Measurements from ENCODE around the gene PRSS21.
A peak's percentile ranks its signal among the peaks of the same experiment; 100 is the strongest.

PRSS21 gene

DNA sequence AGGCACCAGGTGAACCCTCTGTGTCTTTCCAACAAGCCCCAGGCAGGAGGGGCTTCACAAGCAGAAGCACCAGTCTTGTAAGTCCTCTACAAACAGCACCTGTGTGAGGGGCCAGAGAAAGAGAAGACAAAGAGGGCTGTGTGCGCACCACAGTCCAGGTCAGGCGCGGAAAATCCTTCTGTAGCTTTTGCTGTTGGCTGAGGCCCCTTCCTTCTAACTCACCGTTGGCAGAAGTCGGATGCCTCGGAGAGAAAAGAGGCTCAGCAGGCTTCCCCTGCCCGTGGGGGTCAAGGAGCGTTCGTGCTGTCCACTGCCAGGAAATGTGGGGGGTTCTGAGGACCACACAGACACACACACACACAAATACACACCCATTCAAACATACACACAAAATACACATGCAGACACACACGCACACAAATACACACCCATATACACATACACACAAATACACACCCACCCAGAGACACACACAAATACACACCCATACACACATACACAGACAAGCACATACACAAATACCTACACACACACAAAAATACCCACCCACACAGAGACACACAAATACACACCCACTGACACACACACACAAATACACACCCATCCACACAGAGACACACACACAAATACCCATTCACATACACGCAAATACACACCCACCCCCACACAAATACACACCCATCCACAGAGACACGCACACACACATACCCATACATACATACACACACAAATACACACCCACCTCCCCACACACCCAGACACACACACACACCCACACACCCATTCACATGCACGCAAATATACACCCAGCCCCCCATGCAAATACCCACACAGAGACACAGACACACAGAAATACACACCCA lies 19.8 kb downstream of the PRSS21 start:
- H3K4me3 ChIP-seq (ENCODE audit: low read depth, low read length): no peak overlapping the region
- TF ChIP-seq, protein P1, sequence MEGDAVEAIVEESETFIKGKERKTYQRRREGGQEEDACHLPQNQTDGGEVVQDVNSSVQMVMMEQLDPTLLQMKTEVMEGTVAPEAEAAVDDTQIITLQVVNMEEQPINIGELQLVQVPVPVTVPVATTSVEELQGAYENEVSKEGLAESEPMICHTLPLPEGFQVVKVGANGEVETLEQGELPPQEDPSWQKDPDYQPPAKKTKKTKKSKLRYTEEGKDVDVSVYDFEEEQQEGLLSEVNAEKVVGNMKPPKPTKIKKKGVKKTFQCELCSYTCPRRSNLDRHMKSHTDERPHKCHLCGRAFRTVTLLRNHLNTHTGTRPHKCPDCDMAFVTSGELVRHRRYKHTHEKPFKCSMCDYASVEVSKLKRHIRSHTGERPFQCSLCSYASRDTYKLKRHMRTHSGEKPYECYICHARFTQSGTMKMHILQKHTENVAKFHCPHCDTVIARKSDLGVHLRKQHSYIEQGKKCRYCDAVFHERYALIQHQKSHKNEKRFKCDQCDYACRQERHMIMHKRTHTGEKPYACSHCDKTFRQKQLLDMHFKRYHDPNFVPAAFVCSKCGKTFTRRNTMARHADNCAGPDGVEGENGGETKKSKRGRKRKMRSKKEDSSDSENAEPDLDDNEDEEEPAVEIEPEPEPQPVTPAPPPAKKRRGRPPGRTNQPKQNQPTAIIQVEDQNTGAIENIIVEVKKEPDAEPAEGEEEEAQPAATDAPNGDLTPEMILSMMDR (IDR thresholded peaks at IDR 0.05; ENCODE audit: control insufficient read depth, extremely low read depth, insufficient read depth): no peak
- DNase-seq (ENCODE audit: low read depth): no peak

DNA sequence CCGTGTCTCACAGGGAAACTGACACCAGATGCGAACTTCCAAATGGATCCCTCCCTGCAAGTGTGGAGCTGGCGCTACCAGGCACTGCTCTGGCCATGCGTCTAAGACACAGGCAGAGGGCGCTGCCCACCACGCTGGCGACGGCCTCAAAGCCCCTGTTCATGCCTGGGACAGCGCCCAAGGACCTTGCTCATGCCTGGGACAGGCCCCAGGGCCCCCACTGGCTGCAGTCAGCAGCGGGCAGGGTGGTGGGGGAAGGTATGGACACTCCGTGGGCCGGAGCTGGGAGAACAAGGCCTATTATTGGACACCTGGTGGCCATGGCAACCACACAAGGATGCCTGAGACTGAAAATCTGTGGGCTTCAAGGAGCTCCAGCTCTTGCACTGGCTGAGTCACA lies 21.9 kb downstream of the PRSS21 start:
- no peak overlapping the region for H3K4me3 ChIP-seq (ENCODE audit: low read depth, low read length)
- TF ChIP-seq, protein P1 (IDR thresholded peaks at IDR 0.05; ENCODE audit: control insufficient read depth, extremely low read depth, insufficient read depth): 0 out of 2 replicates have a peak, but pooled peaks have one; percentile 21
- no peak for DNase-seq (ENCODE audit: low read depth)

DNA sequence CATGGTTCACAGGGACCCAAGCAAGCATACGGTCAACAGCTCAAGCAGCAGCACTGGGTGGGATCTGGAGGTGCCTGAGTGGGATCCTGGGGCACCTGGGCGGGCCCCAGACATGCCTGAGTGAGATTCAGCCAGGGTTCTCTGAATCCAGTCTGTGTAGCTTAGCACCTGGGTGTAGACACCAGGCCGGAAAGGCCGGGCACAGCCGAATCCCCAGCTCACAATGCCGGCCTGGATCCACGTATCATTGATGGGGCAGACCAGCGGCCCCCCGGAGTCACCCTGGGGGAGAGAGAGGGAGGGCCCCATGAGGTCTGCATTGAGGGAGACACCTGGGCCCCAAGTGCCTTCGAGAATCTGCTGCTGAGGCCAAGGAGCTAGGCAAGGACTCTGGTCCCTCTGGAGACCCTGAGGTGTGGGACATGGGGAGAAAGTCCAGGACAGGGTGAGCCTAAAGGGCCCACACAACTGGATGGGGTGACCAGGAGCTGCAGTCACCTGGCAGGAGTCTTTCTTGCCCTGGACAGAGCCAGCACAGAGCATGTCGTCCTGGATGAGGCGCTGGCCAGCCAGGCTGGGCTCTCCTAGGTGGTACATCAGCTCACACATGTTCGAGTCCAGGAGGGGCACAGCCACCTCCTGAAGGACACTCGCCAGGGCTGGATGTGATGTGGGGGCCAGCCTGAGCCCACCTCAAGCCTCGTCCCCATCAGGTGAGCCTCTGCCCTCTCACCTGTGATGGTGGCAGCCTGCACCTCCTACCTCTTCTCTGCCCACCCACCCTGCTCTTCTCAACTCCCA lies 22.8 kb downstream of the PRSS21 start:
- TF ChIP-seq, protein P1 (IDR thresholded peaks at IDR 0.05; ENCODE audit: control insufficient read depth, extremely low read depth, insufficient read depth): no peak
- DNase-seq (ENCODE audit: low read depth): no peak
- H3K4me3 ChIP-seq (ENCODE audit: low read depth, low read length): no peak overlapping the region

DNA sequence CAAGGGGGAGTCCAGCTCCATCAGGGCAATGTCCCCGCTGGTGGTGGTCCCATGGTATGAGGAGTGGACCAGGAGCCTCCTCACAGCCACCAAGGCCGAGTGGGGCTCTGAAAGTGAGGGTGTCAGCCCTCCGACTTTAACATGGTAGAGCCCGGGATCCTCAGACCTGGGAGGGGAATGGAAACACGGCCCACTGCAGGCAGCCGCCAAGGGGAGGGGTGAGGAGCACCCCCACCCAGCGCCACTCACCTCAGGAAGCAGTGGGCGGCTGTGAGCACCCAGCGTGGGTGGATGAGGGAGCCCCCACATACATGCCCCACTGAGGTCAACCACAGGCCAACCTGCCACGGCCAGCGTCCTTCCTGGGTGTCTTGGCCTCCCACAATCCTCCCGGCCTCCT lies 23.9 kb downstream of the PRSS21 start:
- no peak overlapping the region for H3K4me3 ChIP-seq (ENCODE audit: low read depth, low read length)
- DNase-seq (ENCODE audit: low read depth): no peak
- TF ChIP-seq, protein P1 (IDR thresholded peaks at IDR 0.05; ENCODE audit: control insufficient read depth, extremely low read depth, insufficient read depth): no peak

DNA sequence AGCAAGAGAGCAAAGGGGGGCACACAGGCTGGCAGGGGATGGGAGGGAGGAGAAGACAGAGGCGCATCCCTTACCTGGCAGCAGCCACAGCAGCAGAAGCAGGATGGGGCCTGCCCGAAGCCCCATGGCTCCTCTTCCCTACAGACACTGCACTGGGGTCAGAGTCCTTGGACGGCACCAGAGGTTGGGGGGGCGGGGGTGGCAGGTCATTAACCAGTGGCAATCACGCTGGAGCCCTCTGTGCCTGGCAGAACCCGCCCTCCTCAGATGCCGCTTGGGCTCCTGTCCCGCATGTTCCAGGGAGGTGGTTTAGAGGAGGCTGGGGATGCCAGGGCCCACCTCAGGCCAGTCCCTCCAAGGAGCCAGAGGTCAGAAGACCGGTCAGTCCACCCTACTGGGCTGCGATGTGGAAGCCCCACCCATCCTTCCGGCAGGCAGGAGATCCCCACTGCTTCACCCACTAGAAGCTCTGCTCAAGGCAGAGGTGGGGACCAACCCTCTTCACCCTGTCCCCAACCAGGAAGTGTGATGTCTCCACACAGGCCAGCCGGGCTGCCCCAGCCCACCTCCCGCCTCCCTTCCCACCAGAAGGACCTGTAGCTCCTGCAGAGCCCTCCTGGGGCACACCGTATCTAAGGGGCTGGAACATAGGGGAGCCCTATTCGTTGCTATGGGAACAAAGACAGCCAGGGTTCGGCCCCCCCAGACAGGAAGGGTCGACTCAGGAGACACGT lies 24.7 kb downstream of the PRSS21 start:
- TF ChIP-seq, protein P1 (IDR thresholded peaks at IDR 0.05; ENCODE audit: control insufficient read depth, extremely low read depth, insufficient read depth): no peak
- no peak for DNase-seq (ENCODE audit: low read depth)
- no peak overlapping the region for H3K4me3 ChIP-seq (ENCODE audit: low read depth, low read length)

DNA sequence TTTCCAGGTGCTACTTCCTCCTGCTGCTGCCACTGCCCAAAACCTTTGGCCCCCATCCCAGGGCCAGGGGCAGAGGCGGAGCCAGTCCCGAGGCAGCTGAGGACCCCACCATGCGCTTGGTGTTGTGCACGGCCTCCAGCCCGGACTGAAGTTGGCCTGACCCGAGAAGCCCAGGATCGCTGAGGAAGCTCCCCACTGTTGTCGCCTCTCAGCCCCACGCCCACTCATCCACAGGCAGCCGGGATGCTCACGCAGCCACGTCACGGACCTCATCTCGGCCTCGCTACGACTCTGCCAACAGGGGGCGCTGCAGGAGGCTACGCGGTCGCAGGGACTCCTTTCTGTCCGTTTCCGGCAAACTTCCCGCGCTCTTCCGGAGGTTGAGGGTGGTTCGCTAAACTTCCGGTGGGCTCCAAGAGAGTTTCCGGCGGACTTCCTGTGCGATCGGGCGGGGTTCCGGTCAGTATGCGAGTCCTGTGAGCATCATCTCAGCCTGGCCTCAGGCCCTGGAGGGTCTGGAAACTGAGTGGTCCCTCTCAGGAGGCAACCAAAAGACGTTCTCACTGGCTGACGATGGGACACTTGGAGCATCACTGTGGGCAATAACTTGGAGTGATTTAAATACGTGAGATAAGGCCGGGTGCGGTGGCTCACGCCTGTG lies 25.4 kb downstream of the PRSS21 start:
- TF ChIP-seq, protein P1 (IDR thresholded peaks at IDR 0.05; ENCODE audit: control insufficient read depth, extremely low read depth, insufficient read depth): peak; percentile 24; the same call in 1 of the 2 replicates
- no peak overlapping the region for H3K4me3 ChIP-seq (ENCODE audit: low read depth, low read length)
- DNase-seq (ENCODE audit: low read depth): no peak
